ENCODE results near the gene GNG3.

The GNG3 gene

GRCh38 chr11:62712276-62712812, 4.9 kb downstream of the GNG3 start:
- no peak overlapping the region for H2AFZ ChIP-seq (ENCODE audit: low read length)
- H3K4me3 ChIP-seq (ENCODE audit: low read length, poor library complexity, severe bottlenecking): no peak overlapping the region
- no peaks in the 10 kb centered on the region for H3K4me1 ChIP-seq (ENCODE audit: insufficient read depth, low read length, poor library complexity, severe bottlenecking)
- TF ChIP-seq EZH2phosphoT487 (IDR thresholded peaks at IDR 0.05; ENCODE audit: borderline replicate concordance) (no peak), CTCF (conservative IDR thresholded peaks at IDR 0.05; ENCODE audit: low read length) (no peak)
- no peaks in the 10 kb centered on the region for H3K9me2 ChIP-seq (replicated peaks; ENCODE audit: low read depth, low read length)
- peaks cover 48% of the 10 kb centered on the region for H4K20me1 ChIP-seq (ENCODE audit: insufficient read depth, low read length, poor library complexity, severe bottlenecking)
- no peaks in the 10 kb centered on the region for H3K9me3 ChIP-seq (ENCODE audit: insufficient read depth, low read depth, low read length)
- no peaks in the 10 kb centered on the region for H3K27me3 ChIP-seq (ENCODE audit: insufficient read depth, low read length, poor library complexity, severe bottlenecking)
- peaks cover 39% of the 10 kb centered on the region for H3K79me2 ChIP-seq (ENCODE audit: insufficient read depth, low read length)
- peaks cover 7% of the 10 kb centered on the region; the same call in 1 of the 2 replicates for H3F3A ChIP-seq (ENCODE audit: low read depth)
- H3K4me2 ChIP-seq (ENCODE audit: low read depth, low read length, poor library complexity, severe bottlenecking): no peak overlapping the region
- H3K9ac ChIP-seq (ENCODE audit: low read depth, low read length, poor library complexity, severe bottlenecking): no peak overlapping the region
- H3K36me3 ChIP-seq (ENCODE audit: insufficient read depth, low read length): peaks cover 89% of the 10 kb centered on the region

- peaks cover 44% of the 10 kb centered on the region for H3K79me2 ChIP-seq (ENCODE audit: insufficient read depth, low read length)
- peaks cover 7% of the 10 kb centered on the region; the same call in 1 of the 2 replicates for H3F3A ChIP-seq (ENCODE audit: low read depth)
- H3K36me3 ChIP-seq (ENCODE audit: insufficient read depth, low read length): peaks cover 89% of the 10 kb centered on the region
- no peaks in the 10 kb centered on the region for H3K9me3 ChIP-seq (ENCODE audit: insufficient read depth, low read depth, low read length)
- H3K4me2 ChIP-seq (ENCODE audit: low read depth, low read length, poor library complexity, severe bottlenecking): no peak overlapping the region
- no peaks in the 10 kb centered on the region for H3K9me2 ChIP-seq (replicated peaks; ENCODE audit: low read depth, low read length)
- no peak for TF ChIP-seq CTCF (conservative IDR thresholded peaks at IDR 0.05; ENCODE audit: low read length)
- no peak for TF ChIP-seq EZH2phosphoT487 (IDR thresholded peaks at IDR 0.05; ENCODE audit: borderline replicate concordance)
- peaks cover 53% of the 10 kb centered on the region for H4K20me1 ChIP-seq (ENCODE audit: insufficient read depth, low read length, poor library complexity, severe bottlenecking)
- no peaks in the 10 kb centered on the region for H3K27me3 ChIP-seq (ENCODE audit: insufficient read depth, low read length, poor library complexity, severe bottlenecking)
- peaks cover 3% of the 10 kb centered on the region for H3K4me1 ChIP-seq (ENCODE audit: insufficient read depth, low read length, poor library complexity, severe bottlenecking)
- H3K4me3 ChIP-seq (ENCODE audit: low read length, poor library complexity, severe bottlenecking): no peak overlapping the region
- H2AFZ ChIP-seq (ENCODE audit: low read length): no peak overlapping the region
- H3K9ac ChIP-seq (ENCODE audit: low read depth, low read length, poor library complexity, severe bottlenecking): no peak overlapping the region
These were observed 5.4 kb downstream of the GNG3 start for GRCh38 chr11:62712861-62713260.

- TF ChIP-seq CTCF (conservative IDR thresholded peaks at IDR 0.05; ENCODE audit: low read length) (no peak), EZH2phosphoT487 (IDR thresholded peaks at IDR 0.05; ENCODE audit: borderline replicate concordance) (no peak)
- no peak overlapping the region for H3K4me2 ChIP-seq (ENCODE audit: low read depth, low read length, poor library complexity, severe bottlenecking)
- peaks cover 3% of the 10 kb centered on the region for H3K4me1 ChIP-seq (ENCODE audit: insufficient read depth, low read length, poor library complexity, severe bottlenecking)
- peaks cover 57% of the 10 kb centered on the region for H4K20me1 ChIP-seq (ENCODE audit: insufficient read depth, low read length, poor library complexity, severe bottlenecking)
- peaks cover 49% of the 10 kb centered on the region for H3K79me2 ChIP-seq (ENCODE audit: insufficient read depth, low read length)
- no peaks in the 10 kb centered on the region for H3K9me3 ChIP-seq (ENCODE audit: insufficient read depth, low read depth, low read length)
- no peak overlapping the region for H3K4me3 ChIP-seq (ENCODE audit: low read length, poor library complexity, severe bottlenecking)
- H3K9ac ChIP-seq (ENCODE audit: low read depth, low read length, poor library complexity, severe bottlenecking): no peak overlapping the region
- peaks cover 89% of the 10 kb centered on the region for H3K36me3 ChIP-seq (ENCODE audit: insufficient read depth, low read length)
- no peak overlapping the region for H2AFZ ChIP-seq (ENCODE audit: low read length)
- H3K9me2 ChIP-seq (replicated peaks; ENCODE audit: low read depth, low read length): no peaks in the 10 kb centered on the region
- H3K27me3 ChIP-seq (ENCODE audit: insufficient read depth, low read length, poor library complexity, severe bottlenecking): no peaks in the 10 kb centered on the region
- peaks cover 7% of the 10 kb centered on the region; the same call in 1 of the 2 replicates for H3F3A ChIP-seq (ENCODE audit: low read depth)
These were observed 5.9 kb downstream of the GNG3 start for GRCh38 chr11:62713343-62713742.
